Measurements from ENCODE around the gene XYLT1. TPM values are rescaled to one million over a fixed set of nuclear protein-coding genes. Genes with fewer than 3 reads are reported as not detected.

The XYLT1 gene
- total RNA-seq, 1 experiment from 2014 or later: 25.0 TPM

DNA sequence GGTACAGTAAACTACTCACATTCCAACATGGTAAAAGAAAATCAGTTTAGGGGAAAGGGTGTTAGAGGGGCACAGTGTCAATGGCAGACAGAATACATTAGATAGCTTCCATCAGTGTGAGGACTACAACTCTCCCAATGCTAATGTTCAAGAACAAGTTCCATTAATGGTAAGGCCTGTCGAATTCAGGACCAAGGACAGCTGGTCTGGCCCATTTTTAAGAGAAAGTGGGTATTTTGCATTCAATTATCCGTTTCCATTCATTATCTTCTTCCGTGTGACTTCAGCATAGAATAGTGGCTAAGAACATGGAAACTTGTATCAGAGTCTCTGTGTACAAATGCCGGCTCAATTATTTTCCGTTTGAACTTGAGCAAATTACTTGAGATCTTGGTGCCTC, 98.4 kb downstream of the XYLT1 start:
- CTCF ChIA-PET: interaction anchor here (0.8 to 2.1 kb wide), 3 partner anchors 94 to 97 kb away, joined by 3 to 4 read pairs (median 3); no protein-coding TSS in a partner anchor
- no peak for ATAC-seq

GRCh38 chr16:17371299-17371698, 99.5 kb downstream of the XYLT1 start:
- no peak overlapping the region for H3K4me3 Mint-ChIP-seq
- CTCF ChIA-PET: interaction anchor here (0.9 to 2.1 kb wide), 3 partner anchors 94 to 159 kb away, joined by 3 to 4 read pairs (median 4); no protein-coding TSS in a partner anchor
- 0 out of 2 replicates have a peak overlapping the region, but pooled peaks have one; percentile 20 for H3K27ac Mint-ChIP-seq
- DNase-seq (ENCODE audit: low spot score) (no peak), ATAC-seq (no peak)
- TF ChIP-seq SMAD4 (CRISPR knock-in tag; IDR thresholded peaks at IDR 0.05) (no peak), TP53 (CRISPR knock-in tag; IDR thresholded peaks at IDR 0.05) (no peak), JUN (CRISPR knock-in tag; IDR thresholded peaks at IDR 0.05) (no peak), ZBTB21 (CRISPR knock-in tag; IDR thresholded peaks at IDR 0.05; ENCODE audit: borderline replicate concordance) (no peak), RELA (CRISPR knock-in tag; IDR thresholded peaks at IDR 0.05; ENCODE audit: borderline replicate concordance) (no peak), FOXP1 (CRISPR knock-in tag; IDR thresholded peaks at IDR 0.05; ENCODE audit: borderline replicate concordance) (no peak), SP1 (CRISPR knock-in tag; conservative IDR thresholded peaks at IDR 0.05) (no peak), GABPB1 (CRISPR knock-in tag; IDR thresholded peaks at IDR 0.05) (no peak), NFYB (CRISPR knock-in tag; conservative IDR thresholded peaks at IDR 0.05; ENCODE audit: low read depth) (no peak), MAX (CRISPR knock-in tag; IDR thresholded peaks at IDR 0.05) (no peak), ZNF317 (CRISPR knock-in tag; IDR thresholded peaks at IDR 0.05; ENCODE audit: borderline replicate concordance, low read depth) (no peak), ZMAT4 (CRISPR knock-in tag; IDR thresholded peaks at IDR 0.05) (no peak), NR1H2 (CRISPR knock-in tag; IDR thresholded peaks at IDR 0.05) (no peak), NR3C1 (CRISPR knock-in tag; conservative IDR thresholded peaks at IDR 0.05; ENCODE audit: low read depth) (no peak)
- TF ChIP-seq, protein P1, sequence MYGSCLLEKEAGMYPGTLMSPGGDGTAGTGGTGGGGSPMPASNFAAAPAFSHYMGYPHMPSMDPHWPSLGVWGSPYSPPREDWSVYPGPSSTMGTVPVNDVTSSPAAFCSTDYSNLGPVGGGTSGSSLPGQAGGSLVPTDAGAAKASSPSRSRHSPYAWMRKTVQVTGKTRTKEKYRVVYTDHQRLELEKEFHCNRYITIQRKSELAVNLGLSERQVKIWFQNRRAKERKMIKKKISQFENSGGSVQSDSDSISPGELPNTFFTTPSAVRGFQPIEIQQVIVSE (CRISPR knock-in tag; IDR thresholded peaks at IDR 0.05; ENCODE audit: borderline replicate concordance): no peak
- TF ChIP-seq, protein P2, sequence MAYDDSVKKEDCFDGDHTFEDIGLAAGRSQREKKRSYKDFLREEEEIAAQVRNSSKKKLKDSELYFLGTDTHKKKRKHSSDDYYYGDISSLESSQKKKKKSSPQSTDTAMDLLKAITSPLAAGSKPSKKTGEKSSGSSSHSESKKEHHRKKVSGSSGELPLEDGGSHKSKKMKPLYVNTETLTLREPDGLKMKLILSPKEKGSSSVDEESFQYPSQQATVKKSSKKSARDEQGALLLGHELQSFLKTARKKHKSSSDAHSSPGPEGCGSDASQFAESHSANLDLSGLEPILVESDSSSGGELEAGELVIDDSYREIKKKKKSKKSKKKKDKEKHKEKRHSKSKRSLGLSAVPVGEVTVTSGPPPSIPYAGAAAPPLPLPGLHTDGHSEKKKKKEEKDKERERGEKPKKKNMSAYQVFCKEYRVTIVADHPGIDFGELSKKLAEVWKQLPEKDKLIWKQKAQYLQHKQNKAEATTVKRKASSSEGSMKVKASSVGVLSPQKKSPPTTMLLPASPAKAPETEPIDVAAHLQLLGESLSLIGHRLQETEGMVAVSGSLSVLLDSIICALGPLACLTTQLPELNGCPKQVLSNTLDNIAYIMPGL (CRISPR knock-in tag; IDR thresholded peaks at IDR 0.05): no peak
- POLR2A ChIA-PET: no interaction called here
- H3K36me3 Mint-ChIP-seq: no peaks in the 10 kb centered on the region
- H3K4me1 Mint-ChIP-seq: peaks cover 77% of the 10 kb centered on the region
- no peaks in the 10 kb centered on the region for H3K27me3 Mint-ChIP-seq (ENCODE audit: low read depth)
- H3K9me3 Mint-ChIP-seq: no peaks in the 10 kb centered on the region

More for the DNA sequence above, 98.4 kb downstream of the XYLT1 start:
- Mint-ChIP-seq H3K36me3 (no peaks in the 10 kb centered on the region), H3K27ac (no peak overlapping the region), H3K9me3 (no peaks in the 10 kb centered on the region), H3K4me1 (peaks cover 73% of the 10 kb centered on the region), H3K27me3 (ENCODE audit: low read depth) (no peaks in the 10 kb centered on the region), H3K4me3 (no peak overlapping the region)
- DNase-seq (ENCODE audit: low spot score): no peak
- POLR2A ChIA-PET: interaction anchor here (0.6 kb wide), 1 partner anchor 64 kb away, joined by 3 read pairs; no protein-coding TSS in a partner anchor
- TF ChIP-seq CREM (CRISPR knock-in tag; IDR thresholded peaks at IDR 0.05): no peak
- TF ChIP-seq, protein P3, sequence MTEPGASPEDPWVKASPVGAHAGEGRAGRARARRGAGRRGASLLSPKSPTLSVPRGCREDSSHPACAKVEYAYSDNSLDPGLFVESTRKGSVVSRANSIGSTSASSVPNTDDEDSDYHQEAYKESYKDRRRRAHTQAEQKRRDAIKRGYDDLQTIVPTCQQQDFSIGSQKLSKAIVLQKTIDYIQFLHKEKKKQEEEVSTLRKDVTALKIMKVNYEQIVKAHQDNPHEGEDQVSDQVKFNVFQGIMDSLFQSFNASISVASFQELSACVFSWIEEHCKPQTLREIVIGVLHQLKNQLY (CRISPR knock-in tag; IDR thresholded peaks at IDR 0.05): no peak
- TF ChIP-seq RORB (CRISPR knock-in tag; IDR thresholded peaks at IDR 0.05): no peak
- TF ChIP-seq, protein P4, sequence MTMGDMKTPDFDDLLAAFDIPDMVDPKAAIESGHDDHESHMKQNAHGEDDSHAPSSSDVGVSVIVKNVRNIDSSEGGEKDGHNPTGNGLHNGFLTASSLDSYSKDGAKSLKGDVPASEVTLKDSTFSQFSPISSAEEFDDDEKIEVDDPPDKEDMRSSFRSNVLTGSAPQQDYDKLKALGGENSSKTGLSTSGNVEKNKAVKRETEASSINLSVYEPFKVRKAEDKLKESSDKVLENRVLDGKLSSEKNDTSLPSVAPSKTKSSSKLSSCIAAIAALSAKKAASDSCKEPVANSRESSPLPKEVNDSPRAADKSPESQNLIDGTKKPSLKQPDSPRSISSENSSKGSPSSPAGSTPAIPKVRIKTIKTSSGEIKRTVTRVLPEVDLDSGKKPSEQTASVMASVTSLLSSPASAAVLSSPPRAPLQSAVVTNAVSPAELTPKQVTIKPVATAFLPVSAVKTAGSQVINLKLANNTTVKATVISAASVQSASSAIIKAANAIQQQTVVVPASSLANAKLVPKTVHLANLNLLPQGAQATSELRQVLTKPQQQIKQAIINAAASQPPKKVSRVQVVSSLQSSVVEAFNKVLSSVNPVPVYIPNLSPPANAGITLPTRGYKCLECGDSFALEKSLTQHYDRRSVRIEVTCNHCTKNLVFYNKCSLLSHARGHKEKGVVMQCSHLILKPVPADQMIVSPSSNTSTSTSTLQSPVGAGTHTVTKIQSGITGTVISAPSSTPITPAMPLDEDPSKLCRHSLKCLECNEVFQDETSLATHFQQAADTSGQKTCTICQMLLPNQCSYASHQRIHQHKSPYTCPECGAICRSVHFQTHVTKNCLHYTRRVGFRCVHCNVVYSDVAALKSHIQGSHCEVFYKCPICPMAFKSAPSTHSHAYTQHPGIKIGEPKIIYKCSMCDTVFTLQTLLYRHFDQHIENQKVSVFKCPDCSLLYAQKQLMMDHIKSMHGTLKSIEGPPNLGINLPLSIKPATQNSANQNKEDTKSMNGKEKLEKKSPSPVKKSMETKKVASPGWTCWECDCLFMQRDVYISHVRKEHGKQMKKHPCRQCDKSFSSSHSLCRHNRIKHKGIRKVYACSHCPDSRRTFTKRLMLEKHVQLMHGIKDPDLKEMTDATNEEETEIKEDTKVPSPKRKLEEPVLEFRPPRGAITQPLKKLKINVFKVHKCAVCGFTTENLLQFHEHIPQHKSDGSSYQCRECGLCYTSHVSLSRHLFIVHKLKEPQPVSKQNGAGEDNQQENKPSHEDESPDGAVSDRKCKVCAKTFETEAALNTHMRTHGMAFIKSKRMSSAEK (CRISPR knock-in tag; IDR thresholded peaks at IDR 0.05; ENCODE audit: borderline replicate concordance): no peak
- 0 out of 2 replicates have a peak, but pooled peaks have one; percentile 47 for TF ChIP-seq TEAD4 (CRISPR knock-in tag; IDR thresholded peaks at IDR 0.05)
- TF ChIP-seq, protein P5, sequence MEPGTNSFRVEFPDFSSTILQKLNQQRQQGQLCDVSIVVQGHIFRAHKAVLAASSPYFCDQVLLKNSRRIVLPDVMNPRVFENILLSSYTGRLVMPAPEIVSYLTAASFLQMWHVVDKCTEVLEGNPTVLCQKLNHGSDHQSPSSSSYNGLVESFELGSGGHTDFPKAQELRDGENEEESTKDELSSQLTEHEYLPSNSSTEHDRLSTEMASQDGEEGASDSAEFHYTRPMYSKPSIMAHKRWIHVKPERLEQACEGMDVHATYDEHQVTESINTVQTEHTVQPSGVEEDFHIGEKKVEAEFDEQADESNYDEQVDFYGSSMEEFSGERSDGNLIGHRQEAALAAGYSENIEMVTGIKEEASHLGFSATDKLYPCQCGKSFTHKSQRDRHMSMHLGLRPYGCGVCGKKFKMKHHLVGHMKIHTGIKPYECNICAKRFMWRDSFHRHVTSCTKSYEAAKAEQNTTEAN (CRISPR knock-in tag; IDR thresholded peaks at IDR 0.05): no peak
